Stimulated activated CD8-positive, alpha-beta memory T cell treated with anti-CD3 and anti-CD28 coated beads, Interleukin-12 subunit alpha, Interleukin-12 subunit beta, amount 100 ng/mL, for 24 hours (primary cell): ENCODE data around the gene IFI44L.
A peak's percentile ranks its signal among the peaks of the same experiment; 100 is the strongest.

ENCODE experiments used
- DNase-seq: peaks from one replicate; pipeline ENCODE4 v3.0.0-alpha.2; 2020; ENCODE audit errors: extremely low read depth

Gene IFI44L

DNA sequence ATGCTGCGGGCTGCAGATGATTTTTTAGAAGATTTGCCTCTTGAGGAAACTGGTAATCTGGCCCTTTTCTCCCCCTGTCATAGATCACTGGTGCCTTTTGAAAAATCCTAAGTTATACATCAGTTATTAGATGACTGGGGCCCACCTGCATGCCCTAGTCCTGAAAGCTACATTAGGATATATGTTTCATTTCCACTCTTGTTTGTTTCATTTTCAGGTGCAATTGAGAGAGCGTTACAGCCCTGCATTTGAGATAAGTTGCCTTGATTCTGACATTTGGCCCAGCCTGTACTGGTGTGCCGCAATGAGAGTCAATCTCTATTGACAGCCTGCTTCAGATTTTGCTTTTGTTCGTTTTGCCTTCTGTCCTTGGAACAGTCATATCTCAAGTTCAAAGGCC, 21.3 kb downstream of the IFI44L start:
- DNase-seq = no peak

DNA sequence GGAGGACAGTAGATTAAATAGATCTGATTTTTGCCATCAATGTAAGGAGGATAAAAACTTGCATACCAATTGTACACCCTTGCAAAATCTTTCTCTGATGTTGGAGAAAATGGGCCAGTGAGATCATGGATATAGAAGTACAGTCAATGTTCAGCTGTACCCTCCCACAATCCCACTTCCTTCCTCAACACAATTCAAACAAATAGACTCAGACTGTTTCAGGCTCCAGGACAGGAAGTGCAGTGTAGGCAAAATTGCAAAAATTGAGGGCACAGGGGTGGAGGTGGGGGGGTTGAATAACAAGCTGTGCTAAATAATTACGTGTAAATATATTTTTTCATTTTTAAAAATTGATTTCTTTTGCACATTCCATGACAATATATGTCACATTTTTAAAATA, 25.5 kb downstream of the IFI44L start:
- no peak for DNase-seq

- no peak for DNase-seq
Observed at GRCh38 chr1:78647238-78647637, 27.0 kb downstream of the IFI44L start.

DNA sequence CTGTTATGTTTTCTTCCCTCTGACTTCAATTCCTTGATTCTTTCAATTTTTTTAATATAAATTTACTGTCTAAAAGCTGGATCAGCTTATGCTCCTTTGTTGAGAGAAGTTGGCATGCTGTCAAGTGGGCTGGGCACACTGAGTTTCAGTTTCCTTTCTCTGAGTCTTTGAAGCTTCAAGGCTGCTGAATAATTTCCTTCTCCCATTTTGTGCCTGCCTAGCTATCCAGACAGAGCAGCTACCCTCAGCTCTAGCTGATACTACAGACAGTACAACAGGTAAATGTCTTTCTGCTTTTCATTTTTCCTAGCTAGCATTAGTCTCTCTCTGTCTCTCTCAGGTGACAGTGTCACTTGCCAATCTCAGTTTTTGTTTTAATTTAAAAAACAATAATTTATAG, 29.4 kb downstream of the IFI44L start, which contains the start of gene IFI44:
Gene IFI44, plus strand, starts transcription at position 204 of the 400 bp plus-strand sequence. CDS start 365 bp downstream, outside the sequence.
- peak; percentile 35 for DNase-seq

- DNase-seq = no peak
Observed at GRCh38 chr1:78650114-78650660, 29.9 kb downstream of the IFI44L start.

DNA sequence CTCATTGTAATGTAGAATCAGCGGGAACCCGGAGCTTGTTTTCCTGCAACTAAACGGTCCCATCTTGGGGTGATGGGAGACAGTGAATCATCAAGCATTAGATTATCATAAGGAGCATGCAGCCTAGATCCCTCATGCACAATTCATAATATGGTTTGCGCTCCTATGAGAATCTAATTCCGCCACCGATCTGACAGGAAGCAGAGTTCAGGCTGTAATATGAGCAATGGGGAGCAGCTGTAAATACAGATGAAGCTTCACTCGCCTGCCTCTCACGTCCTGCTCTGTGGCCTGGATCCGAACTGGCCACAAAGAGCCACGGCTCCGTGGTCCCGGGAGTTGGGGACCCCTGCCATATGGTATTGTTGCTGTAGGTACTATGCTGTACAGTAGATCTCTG, 31.0 kb downstream of the IFI44L start:
- no peak for DNase-seq

- DNase-seq = no peak
Observed at GRCh38 chr1:78652019-78652560, 31.8 kb downstream of the IFI44L start.

- DNase-seq = no peak
Observed at GRCh38 chr1:78658901-78659300, 38.7 kb downstream of the IFI44L start.

DNA sequence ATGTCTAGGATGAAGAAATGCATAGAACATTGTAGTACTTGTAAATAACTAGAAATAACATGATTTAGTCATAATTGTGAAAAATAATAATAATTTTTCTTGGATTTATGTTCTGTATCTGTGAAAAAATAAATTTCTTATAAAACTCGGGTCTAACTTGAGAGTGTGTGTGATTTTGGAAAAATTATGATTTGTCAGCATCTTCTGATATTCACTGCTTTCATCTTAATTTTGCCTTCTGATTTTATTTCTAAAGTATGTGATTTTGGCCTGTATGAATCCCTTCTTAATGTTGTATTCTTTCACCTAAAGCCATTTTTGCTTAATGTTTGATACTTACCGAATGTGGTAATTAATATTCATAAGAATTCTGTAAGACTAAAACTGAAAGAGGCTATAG, 43.7 kb downstream of the IFI44L start:
- no peak for DNase-seq

GRCh38 chr1:78664763-78665162, 44.5 kb downstream of the IFI44L start:
- DNase-seq = no peak

- DNase-seq = no peak
Observed at GRCh38 chr1:78665809-78666208, 45.6 kb downstream of the IFI44L start.

DNA sequence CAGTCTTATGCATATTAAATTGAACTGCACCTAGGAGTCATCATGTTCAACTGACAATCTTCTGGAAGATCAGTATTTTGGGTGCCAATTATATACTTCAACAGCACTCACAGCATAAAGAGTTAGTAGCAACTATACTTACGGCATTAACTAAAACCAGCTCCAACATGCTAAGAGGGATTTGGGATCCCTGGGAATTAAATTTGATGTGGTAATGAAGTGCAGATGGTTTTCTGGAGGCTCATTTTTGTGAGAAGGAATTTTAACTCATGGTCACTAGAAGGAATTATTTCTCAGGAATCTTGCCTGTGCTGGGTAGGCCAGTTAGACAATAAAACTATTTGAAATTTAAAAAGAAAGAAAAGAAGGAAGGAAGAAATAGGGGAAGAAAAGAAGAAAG, 47.7 kb downstream of the IFI44L start:
- DNase-seq = no peak

DNA sequence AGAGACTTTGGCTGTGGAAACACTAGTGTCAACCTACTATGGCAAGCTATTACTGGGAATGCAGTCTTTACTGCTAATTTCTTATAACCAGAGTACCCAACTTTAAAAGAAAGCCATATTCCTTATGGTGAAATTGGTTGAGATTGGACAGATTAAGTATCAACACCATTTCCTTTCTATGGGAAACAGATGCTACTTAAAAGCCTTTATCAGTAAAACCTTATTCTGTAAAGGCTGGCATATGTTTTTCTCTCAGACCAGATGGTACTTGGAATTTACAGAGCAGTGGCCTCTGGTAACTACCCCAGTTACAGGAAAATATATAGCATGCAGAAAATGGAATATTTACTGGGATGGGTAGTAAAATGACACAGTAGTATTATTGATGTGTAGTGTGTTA, 48.2 kb downstream of the IFI44L start:
- DNase-seq = no peak

- no peak for DNase-seq
Observed at GRCh38 chr1:78672428-78672827, 52.2 kb downstream of the IFI44L start.

DNA sequence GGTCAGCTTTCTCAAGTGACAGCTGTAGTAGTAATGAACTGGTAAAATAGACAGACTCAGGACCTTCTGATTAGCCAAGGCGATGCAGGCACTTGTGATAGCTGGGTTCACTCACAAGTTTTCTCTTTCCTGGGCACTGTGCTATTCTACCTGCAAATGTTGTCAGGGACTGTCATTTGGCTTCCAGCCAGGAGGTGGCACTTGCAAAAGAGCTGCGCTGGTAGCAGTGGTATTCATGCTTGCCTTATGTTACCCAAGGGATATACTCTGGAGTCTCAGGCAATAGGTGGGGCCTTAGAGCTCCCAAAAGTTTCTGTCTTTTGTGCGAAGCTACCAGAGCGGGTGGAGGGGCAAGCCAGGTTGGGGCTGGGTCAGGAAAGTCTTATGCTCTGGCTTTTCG, 52.9 kb downstream of the IFI44L start:
- no peak for DNase-seq

DNA sequence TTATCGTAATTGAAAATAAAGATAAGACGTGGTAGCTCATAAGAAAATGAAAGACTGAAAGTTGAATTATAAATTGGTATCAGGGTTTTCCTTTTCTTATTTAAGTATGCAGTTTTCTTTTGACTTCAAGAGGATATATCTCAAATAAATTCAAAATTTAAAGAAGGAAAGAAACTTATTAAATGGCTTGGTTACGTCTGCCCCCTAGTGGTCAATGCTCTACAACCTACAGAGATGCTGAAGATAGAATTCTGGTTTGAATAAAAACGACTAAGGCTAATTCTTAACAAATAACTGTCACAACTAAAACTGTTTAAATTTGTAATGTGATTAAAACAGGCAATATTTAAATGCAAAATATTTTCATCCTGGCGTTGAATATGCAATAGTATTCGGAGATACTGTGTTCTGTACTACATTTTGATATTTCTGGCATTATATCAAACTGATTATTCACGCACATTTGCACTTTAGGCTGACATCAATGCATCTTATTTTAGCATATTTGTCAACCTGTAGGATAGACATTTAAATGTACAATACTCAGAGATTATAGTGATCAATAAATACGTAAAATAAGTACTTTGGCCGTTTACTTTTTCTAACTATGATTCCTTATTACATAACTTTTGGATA, 56.2 kb downstream of the IFI44L start:
- DNase-seq = peak; percentile 11

- DNase-seq = no peak
Observed at GRCh38 chr1:78676993-78677392, 56.7 kb downstream of the IFI44L start.

DNA sequence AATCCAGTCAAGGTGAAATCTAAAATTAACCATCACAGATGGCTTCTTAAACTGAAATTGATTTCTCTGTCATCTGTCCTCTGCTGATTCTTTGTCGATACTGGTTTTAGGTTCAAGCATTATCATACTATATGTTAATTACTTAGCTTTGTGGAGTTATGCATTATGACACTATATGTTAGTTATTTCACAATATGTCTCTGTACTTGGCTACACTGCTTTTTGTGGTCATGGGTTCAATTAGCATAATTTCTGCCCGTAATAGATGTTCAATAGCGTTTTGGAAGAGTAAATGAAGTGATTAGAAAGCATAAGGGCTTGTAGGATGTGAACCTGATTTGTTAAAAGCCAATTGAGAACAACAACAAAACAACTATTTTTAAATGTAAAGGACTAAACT, 57.5 kb downstream of the IFI44L start:
- no peak for DNase-seq

GRCh38 chr1:78678324-78678723, 58.1 kb downstream of the IFI44L start:
- no peak for DNase-seq

DNA sequence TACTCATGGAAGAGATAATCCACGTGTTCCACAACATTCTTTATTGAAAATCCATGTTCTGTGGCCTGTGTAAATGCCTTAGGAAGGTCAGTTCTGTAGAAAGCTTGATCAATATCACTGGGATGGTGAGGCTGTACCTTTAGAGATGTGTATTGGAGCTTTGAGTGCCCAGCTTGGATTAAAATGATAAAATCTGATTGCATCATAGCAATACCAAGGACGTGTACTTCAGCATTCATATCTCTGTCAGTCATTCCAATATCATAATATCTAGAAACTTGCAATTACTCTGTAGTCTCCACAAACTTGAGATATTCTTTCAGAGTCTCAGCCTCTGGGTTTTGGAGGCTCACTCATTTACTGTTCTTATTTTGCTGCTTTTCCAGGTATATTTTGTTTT, 61.0 kb downstream of the IFI44L start:
- DNase-seq = no peak

GRCh38 chr1:78682496-78682895, 62.2 kb downstream of the IFI44L start:
- DNase-seq = no peak

DNA sequence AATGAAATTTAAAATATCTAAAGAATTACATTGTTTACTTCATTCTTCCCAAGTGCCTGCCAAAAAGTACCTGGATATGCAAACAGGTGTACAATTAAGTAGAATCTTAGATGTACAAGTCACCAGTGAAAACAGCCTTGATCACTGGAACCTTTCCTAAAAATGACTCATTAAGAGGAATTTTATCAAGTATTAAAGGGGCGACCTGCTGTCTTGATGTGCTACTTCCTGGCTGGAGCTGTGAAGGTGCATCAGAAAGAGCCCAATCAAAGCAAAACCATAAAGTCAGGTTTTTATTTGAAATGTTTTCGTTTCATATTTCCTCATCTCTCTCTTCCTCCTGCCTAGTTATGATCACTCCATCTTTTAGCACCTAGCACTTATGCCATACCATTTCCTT, 62.8 kb downstream of the IFI44L start:
- DNase-seq = no peak

GRCh38 chr1:78687315-78687714, 67.1 kb downstream of the IFI44L start:
- no peak for DNase-seq

DNA sequence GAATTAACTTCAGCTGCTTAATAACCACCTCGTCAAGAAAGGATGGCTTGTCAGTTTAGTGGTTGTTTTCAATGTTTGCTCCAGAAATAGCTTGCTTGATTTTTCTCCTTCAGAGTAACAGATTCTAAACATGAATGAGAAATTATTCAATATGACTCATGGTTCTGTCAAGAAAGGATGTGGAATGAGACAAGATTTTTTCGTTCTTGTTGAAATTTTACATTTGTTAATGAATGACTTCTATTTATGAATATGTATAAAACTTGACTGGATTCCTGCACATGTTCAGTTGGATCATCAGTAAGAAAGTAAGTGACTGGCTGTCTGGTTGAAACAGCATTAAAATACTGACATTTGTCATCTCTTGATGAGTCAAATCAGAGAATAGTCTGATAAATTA, 67.7 kb downstream of the IFI44L start:
- no peak for DNase-seq
